Ascending aorta (tissue), 2 donors: ENCODE data around the gene CRYZL1. TPM values are rescaled to one million over a fixed set of nuclear protein-coding genes. Genes with fewer than 3 reads are reported as not detected.
"Not testable (repeated sequence)": the region's sequence is repeated elsewhere in the genome, so short reads cannot be mapped to it uniquely, and the experiment has no call there.

Experiments used
- DNase-seq, 2 donors: peaks; one replicate each; pipeline ENCODE4 v3.0.0-alpha.2; 2019; ENCODE audit warnings: low spot score in 2 of 2
- H3K27ac ChIP-seq, 2 donors: fragments of 200-600 bp; sonication (generic); one replicate each; pipeline ENCODE4 v1.5.1; 2016 to 2017; ENCODE audit warnings: mild to moderate bottlenecking in 1 of 2
- H3K27me3 ChIP-seq: fragments of 200-600 bp; sonication (generic); one replicate; pipeline ENCODE4 v1.5.1; 2017
- H3K36me3 ChIP-seq, 2 donors: fragments of 200-600 bp; sonication (generic); one replicate each; pipeline ENCODE4 v1.5.1; 2016
- H3K4me1 ChIP-seq, 2 donors: fragments of 200-600 bp; sonication (generic); one replicate each; pipeline ENCODE4 v1.5.1; 2016 to 2017; ENCODE audit warnings: mild to moderate bottlenecking in 1 of 2
- H3K4me3 ChIP-seq, 2 donors: fragments of 200-600 bp; sonication (generic); one replicate each; pipeline ENCODE4 v1.5.1; 2016 to 2017; ENCODE audit warnings: mild to moderate bottlenecking in 1 of 2
- H3K9me3 ChIP-seq, 2 donors: fragments of 200-600 bp; sonication (generic); one replicate each; pipeline ENCODE4 v1.5.1; 2016
- CTCF ChIP-seq, 3 experiments: fragments of 200-600 bp in 2 of 3; fragments of 450-650 bp in 1 of 3; sonication (generic) in 2 of 3; IDR thresholded peaks; one replicate each; pipeline ENCODE4 v1.5.1; 2016 to 2019; ENCODE audit warnings: antibody characterized with exemption in 3 of 3, mild to moderate bottlenecking in 1 of 3, moderate library complexity in 1 of 3
- intact Hi-C: fragments of 100-400 bp; cut with DNase I; formaldehyde crosslinking; loops from one replicate; pipeline ENCODE4 v1.15.1; 2023
- total RNA-seq: library from RNA; depleted of rRNA; stranded (reverse); fragments of >200 nt; gene quantifications from one replicate; pipeline ENCODE4 v1.1.0, GENCODE V29; 2016

CRYZL1 gene
- total RNA-seq, 1 donor from 2014 or later = 20.0 TPM

GRCh38 chr21:33677450-33677849 lies 35.9 kb upstream of the CRYZL1 start:
- no peak overlapping the region for H3K27ac ChIP-seq
- no peak for TF ChIP-seq CTCF (IDR thresholded peaks at IDR 0.05)
- H3K4me3 ChIP-seq = no peak overlapping the region
- peaks cover 0 to 2% of the 10 kb centered on the region in 2 donors for H3K4me1 ChIP-seq
- DNase-seq = no peak
- H3K9me3 ChIP-seq = no peaks in the 10 kb centered on the region
- intact Hi-C loops = no loop called here
- no peaks in the 10 kb centered on the region for H3K27me3 ChIP-seq
- H3K36me3 ChIP-seq = no peaks in the 10 kb centered on the region

GRCh38 chr21:33676666-33677065 lies 35.1 kb upstream of the CRYZL1 start:
- H3K4me3 ChIP-seq, H3K9me3 ChIP-seq, H3K4me1 ChIP-seq, DNase-seq, H3K27ac ChIP-seq, H3K36me3 ChIP-seq, intact Hi-C loops, H3K27me3 ChIP-seq: not testable (repeated sequence)

GRCh38 chr21:33674226-33674625 lies 32.7 kb upstream of the CRYZL1 start:
- H3K4me3 ChIP-seq = no peak overlapping the region
- intact Hi-C loops = no loop called here
- no peak for DNase-seq
- H3K27me3 ChIP-seq = no peaks in the 10 kb centered on the region
- no peaks in the 10 kb centered on the region for H3K36me3 ChIP-seq
- H3K27ac ChIP-seq = no peak overlapping the region
- no peak for TF ChIP-seq CTCF (IDR thresholded peaks at IDR 0.05)
- H3K9me3 ChIP-seq = no peaks in the 10 kb centered on the region
- H3K4me1 ChIP-seq = no peaks in the 10 kb centered on the region

- Histone ChIP-seq H3K4me1 (no peaks in the 10 kb centered on the region), H3K4me3 (no peak overlapping the region), H3K9me3 (no peaks in the 10 kb centered on the region), H3K27me3 (no peaks in the 10 kb centered on the region), H3K36me3 (no peaks in the 10 kb centered on the region), H3K27ac (no peak overlapping the region)
- intact Hi-C loops = no loop called here
- DNase-seq = no peak
- no peak for TF ChIP-seq CTCF (IDR thresholded peaks at IDR 0.05)
Measured at GRCh38 chr21:33673473-33673872, 31.9 kb upstream of the CRYZL1 start.

GRCh38 chr21:33670076-33670978 lies 28.8 kb upstream of the CRYZL1 start:
- no peaks in the 10 kb centered on the region for H3K4me1 ChIP-seq
- no peak for TF ChIP-seq CTCF (IDR thresholded peaks at IDR 0.05)
- no peak overlapping the region for H3K27ac ChIP-seq
- no peaks in the 10 kb centered on the region for H3K27me3 ChIP-seq
- H3K9me3 ChIP-seq = no peaks in the 10 kb centered on the region
- DNase-seq = no peak
- H3K4me3 ChIP-seq = no peak overlapping the region
- intact Hi-C loops = no loop called here
- no peaks in the 10 kb centered on the region for H3K36me3 ChIP-seq

GRCh38 chr21:33668620-33669019 lies 27.1 kb upstream of the CRYZL1 start:
- H3K4me3 ChIP-seq = no peak overlapping the region
- DNase-seq = no peak
- H3K36me3 ChIP-seq = no peaks in the 10 kb centered on the region
- H3K27ac ChIP-seq = no peak overlapping the region
- no peak for TF ChIP-seq CTCF (IDR thresholded peaks at IDR 0.05)
- no peaks in the 10 kb centered on the region for H3K9me3 ChIP-seq
- H3K27me3 ChIP-seq = no peaks in the 10 kb centered on the region
- H3K4me1 ChIP-seq = no peaks in the 10 kb centered on the region
- intact Hi-C loops = no loop called here
